HG03280 (cell line): ENCODE results near the gene ANKRD6.

Experiments used
- ATAC-seq: cut with Tn5 transposase; IDR thresholded peaks from one replicate; pipeline ENCODE4 v1.9.1; 2021; ENCODE audit warnings: mild to moderate bottlenecking, moderate library complexity; ENCODE audit not compliant: unreplicated experiment

ANKRD6 gene

DNA sequence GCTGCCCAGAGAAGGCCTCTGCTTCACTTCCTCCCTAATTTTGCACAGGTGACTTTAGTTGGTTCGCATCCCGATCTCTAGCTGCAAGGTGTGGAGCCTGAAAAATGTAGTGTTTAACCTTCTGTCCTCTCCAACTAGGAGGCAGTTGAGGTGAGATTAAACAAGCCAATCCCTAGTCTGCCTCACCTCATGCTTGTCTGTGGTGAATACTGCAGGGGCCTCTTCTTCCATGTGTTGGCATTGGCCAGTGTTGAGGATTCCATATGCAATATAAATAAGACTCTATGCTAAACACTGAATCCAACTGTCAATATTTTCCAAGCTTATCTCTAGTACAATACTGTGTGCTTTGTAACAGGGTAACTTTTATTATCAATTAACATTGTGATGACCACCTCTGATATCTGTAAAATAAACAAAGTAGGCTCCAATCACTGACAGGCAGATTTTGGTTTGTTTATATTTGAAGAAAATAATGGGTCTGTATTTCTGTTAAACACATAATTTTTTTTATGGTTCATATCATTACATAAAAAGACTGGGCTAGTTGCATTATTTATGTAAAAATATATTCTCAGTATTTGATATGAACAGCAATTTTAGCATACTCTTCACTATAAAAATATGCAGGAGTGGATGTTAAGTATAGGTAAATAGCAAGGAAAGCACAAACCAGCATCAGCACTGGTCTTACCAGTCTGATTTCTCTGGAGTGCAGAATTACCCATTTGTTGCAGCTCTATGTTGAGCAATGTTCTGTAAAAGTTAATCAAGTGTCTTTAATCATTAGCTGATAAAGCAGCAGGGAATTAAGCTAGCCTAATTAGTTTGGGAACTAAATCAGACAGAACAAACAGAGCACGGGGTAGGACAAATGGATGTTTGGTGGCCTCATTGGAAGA lies 74.0 kb downstream of the ANKRD6 start:
- ATAC-seq, result no peak

GRCh38 chr6:89508755-89509563 lies 76.0 kb downstream of the ANKRD6 start:
- no peak for ATAC-seq

DNA sequence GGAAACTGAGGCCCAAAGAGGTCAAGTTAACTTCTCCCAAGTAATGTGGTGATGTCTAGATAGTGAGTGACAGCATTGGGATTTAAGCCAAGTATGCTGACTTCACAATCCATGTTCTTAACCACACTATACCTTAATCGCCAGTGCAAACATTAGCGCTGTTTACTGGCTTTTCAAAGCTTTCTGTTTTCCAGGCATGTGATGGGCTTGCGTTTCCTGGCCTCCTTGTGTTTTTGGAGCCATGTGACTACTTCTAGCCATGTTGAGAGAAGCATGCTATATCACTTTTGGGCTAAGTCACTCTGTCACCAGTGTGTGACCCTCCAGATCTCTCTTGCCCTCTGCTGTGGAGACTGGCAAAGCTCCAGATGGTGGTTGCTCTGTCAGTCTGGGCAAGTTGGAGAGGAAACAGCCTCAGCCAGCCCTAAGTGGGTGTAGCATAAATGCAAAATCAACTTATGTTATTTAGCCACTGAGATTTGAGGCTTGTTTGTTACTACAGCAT lies 76.9 kb downstream of the ANKRD6 start:
- no peak for ATAC-seq

GRCh38 chr6:89510393-89510792 lies 77.4 kb downstream of the ANKRD6 start:
- ATAC-seq, result no peak

- ATAC-seq, result no peak
These were observed 85.6 kb downstream of the ANKRD6 start for GRCh38 chr6:89518352-89519055.

- ATAC-seq, result no peak
These were observed 87.8 kb downstream of the ANKRD6 start for GRCh38 chr6:89520736-89521135.

GRCh38 chr6:89522778-89523177 lies 89.8 kb downstream of the ANKRD6 start:
- no peak for ATAC-seq

- no peak for ATAC-seq
These were observed 93.0 kb downstream of the ANKRD6 start for GRCh38 chr6:89525786-89526562.

- no peak for ATAC-seq
These were observed 93.6 kb downstream of the ANKRD6 start for GRCh38 chr6:89526563-89526869.

- no peak for ATAC-seq
These were observed 94.7 kb downstream of the ANKRD6 start for GRCh38 chr6:89527634-89528033.

- ATAC-seq, result no peak
These were observed 95.9 kb downstream of the ANKRD6 start for GRCh38 chr6:89528866-89529265.

GRCh38 chr6:89530982-89531381 lies 98.0 kb downstream of the ANKRD6 start:
- ATAC-seq, result no peak

DNA sequence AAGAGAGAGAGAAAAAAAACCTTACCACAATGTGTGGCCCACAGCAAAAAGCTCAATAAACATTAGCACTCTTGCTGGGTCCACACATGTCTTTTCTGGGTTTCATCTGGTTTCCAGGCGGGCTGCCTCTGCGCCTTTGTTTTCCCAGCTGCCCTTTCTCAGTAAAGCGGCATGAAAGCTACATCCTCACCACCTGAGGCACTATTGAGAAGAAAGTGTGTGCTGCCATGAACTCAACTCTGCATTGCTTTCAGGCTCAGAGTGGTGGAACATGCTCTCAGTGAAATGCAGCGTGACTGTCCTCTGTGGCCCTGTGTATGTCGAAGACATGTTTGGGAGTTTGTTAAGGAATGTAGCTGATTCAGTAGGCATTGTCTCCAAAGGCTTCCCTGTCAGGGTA lies 103.3 kb downstream of the ANKRD6 start:
- ATAC-seq, result no peak

DNA sequence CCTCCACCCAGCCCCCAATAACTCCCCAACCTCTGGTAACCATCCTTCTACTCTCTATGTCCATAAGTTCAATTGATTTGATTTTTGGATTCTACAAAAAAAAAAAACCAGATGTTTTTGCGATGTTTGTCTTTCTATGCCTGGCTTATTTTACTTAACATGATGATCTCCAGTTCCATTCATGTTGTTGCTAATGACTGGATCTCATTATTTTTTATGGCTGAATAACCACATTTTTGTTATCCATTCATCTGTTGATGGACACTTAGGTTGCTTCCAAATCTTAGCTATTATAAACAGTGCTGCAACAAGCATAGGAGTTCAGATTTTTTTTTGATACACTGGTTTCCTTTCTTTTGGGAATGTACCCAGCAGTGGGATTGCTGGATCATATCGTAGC lies 106.8 kb downstream of the ANKRD6 start:
- no peak for ATAC-seq

- no peak for ATAC-seq
These were observed 109.3 kb downstream of the ANKRD6 start for GRCh38 chr6:89542081-89542857.

- ATAC-seq, result no peak
These were observed 109.9 kb downstream of the ANKRD6 start for GRCh38 chr6:89542866-89543265.

- no peak for ATAC-seq
These were observed 114.3 kb downstream of the ANKRD6 start for GRCh38 chr6:89547281-89547680.

DNA sequence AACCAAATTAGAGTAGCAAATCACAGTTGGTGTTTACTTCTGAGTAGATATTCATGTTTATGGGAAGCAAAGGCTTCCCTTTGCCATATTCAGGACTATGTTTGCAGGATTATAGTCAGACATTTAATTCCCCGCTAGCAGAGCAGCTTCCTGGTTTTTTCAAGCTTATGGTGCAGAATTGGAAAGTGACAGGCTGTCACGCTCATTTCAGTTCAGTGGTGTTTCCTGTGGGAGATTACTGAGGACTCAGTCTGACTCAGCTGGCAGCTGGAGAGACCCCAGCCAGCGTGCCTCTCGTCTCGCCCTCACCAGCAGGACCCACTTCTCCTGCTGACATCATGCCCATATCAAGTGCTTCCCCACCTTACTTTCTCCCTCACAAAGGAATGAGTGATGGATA lies 120.5 kb downstream of the ANKRD6 start:
- ATAC-seq, result no peak

DNA sequence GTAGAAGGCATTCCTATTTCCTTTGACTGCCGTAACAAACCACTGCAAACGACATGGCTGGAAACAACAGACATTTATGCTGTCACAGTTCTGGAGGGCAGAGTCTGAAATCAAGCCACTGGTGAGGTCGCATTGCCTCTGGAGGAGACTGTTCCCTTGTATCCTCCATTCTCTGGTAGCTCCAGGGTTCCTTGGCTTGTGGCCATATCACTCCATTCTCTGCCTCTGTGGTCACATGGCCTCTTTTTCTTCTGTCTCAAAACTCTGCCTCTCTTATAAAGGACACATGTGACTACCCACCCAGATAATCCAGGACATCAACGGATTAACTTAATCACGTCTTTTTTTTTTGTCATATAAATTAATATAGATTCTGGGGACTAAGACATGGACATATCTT lies 121.2 kb downstream of the ANKRD6 start:
- ATAC-seq, result no peak

DNA sequence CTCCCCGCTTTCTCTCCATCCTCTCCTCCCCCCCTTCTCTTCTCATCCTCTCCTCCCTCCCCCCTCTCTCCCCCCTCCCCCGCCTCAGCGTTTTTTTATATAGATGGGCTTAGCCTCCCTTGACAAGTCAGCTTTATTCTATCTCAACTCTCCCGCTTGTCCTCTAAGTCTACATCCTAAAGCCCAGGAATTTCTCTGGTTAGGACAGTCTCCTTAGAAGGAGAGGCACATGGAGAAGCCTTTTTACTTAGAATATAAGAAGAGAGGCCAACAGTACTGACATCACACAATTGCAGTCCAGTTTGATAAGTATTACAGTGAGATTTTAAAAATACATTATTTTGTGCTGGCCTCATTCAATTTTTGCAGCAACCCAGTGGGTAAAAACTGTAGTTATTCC lies 122.1 kb downstream of the ANKRD6 start:
- no peak for ATAC-seq
